Measurements from ENCODE around the gene LRRC15.

LRRC15 gene

DNA sequence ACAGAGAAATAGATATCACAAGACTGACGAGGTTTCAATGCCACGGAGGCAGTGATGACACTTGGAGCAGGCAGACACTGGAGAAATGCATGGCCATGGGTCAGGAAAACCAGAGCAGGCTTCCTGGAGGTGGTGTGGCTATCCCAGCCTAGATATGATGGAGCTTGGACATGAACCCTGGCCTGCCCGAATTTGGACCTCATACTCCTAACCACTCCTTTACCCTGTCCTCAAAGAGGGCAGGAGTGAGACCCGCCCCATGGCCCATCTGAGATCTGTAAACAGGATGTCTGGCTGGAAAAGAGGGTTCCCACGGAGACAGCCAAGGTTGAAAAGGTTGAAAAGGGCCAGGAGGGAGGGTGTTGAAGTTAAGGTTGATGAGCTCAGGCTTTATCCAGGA, 49.4 kb downstream of the LRRC15 start:
- no peaks in the 10 kb centered on the region for H3K36me3 ChIP-seq
- TF ChIP-seq, protein P1, sequence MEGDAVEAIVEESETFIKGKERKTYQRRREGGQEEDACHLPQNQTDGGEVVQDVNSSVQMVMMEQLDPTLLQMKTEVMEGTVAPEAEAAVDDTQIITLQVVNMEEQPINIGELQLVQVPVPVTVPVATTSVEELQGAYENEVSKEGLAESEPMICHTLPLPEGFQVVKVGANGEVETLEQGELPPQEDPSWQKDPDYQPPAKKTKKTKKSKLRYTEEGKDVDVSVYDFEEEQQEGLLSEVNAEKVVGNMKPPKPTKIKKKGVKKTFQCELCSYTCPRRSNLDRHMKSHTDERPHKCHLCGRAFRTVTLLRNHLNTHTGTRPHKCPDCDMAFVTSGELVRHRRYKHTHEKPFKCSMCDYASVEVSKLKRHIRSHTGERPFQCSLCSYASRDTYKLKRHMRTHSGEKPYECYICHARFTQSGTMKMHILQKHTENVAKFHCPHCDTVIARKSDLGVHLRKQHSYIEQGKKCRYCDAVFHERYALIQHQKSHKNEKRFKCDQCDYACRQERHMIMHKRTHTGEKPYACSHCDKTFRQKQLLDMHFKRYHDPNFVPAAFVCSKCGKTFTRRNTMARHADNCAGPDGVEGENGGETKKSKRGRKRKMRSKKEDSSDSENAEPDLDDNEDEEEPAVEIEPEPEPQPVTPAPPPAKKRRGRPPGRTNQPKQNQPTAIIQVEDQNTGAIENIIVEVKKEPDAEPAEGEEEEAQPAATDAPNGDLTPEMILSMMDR (IDR thresholded peaks at IDR 0.05; ENCODE audit: low read depth, low read length), result no peak
- DNase-seq, result no peak
- H3K27me3 ChIP-seq, result no peaks in the 10 kb centered on the region
- no peak overlapping the region for H3K4me3 ChIP-seq (ENCODE audit: low read depth, low read length)
- no peaks in the 10 kb centered on the region for H3K9me3 ChIP-seq
- peaks cover 2% of the 10 kb centered on the region for H3K4me1 ChIP-seq

DNA sequence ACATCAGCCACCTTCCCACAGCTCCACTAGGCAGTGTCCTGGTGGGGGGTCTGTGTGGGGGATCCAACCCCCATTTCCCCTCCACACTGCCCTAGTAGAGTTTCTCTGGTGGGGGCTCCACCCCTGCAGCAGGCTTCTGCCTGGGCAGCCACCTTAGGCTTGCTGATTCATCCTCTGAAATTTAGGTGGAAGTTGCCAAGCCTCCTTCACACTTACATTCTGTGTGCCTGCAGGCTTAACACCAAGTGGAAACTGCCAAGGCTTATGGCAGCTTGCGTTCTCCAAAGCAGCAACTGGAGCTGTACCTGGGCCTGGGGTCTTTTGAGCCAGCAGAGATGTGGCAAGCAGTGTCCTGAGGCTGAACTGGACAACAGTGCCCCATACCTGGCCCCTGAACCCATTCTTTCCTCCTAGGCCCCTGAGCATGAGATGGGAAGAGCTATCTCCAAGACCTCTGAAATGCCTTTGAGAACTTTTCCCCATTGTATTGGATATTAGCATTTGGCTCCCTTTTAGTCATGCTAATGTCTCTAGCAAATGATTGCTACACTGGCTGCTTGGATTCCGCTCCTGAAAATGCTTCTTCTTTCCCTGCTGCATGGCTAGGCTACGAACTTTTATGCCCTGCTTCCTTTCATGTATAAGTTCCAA, 50.9 kb downstream of the LRRC15 start:
- Histone ChIP-seq H3K27me3 (no peaks in the 10 kb centered on the region), H3K9me3 (no peaks in the 10 kb centered on the region), H3K4me3 (ENCODE audit: low read depth, low read length) (no peak overlapping the region), H3K4me1 (peaks cover 14% of the 10 kb centered on the region), H3K36me3 (no peaks in the 10 kb centered on the region)
- DNase-seq, result no peak
- TF ChIP-seq, protein P1 (IDR thresholded peaks at IDR 0.05; ENCODE audit: low read depth, low read length), result no peak

DNA sequence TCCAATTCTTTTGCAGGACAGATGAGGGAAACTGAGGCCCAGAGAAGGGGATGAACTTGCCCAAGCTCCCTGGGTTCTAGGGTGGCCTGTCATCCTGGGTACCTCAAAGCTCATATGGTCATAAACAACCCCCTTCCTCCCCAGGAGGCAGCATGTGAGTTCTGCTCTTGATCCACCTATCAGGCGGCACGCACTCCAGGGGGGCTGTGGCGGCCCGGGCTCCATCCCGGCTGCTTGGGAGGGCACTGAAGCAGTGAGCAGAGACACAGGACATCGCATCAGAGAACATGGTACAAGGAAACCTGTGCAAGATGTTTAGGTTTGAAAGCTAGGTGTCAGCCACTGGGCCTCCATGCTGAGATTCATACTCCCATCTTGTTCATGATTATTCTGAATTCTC, 52.6 kb downstream of the LRRC15 start:
- H3K36me3 ChIP-seq, result no peaks in the 10 kb centered on the region
- H3K4me1 ChIP-seq, result peaks cover 29% of the 10 kb centered on the region
- H3K9me3 ChIP-seq, result no peaks in the 10 kb centered on the region
- no peaks in the 10 kb centered on the region for H3K27me3 ChIP-seq
- no peak for DNase-seq
- no peak overlapping the region for H3K4me3 ChIP-seq (ENCODE audit: low read depth, low read length)
- TF ChIP-seq, protein P1 (IDR thresholded peaks at IDR 0.05; ENCODE audit: low read depth, low read length), result no peak

DNA sequence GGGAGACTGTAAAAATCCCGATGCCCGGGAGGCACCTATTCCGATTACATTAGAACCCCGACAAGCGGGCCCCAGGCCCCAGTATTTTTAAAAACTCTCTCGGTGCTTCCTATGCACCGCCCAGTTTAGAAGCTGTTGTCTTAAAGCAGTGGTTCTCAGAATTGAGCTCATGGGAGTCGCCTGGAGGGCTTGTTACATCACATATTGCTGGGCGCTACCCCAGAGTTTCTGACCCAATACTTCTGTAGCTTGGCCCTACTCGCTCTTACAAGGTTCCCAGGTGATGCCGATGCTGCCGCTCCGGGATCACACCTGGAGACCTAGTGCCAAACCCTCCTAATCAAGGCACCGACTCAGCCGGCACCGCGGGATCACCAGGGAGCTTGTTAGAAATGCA, 53.6 kb downstream of the LRRC15 start:
- no peak for DNase-seq
- peak overlapping the region; percentile 54 for H3K4me3 ChIP-seq (ENCODE audit: low read depth, low read length)
- H3K4me1 ChIP-seq, result peaks cover 29% of the 10 kb centered on the region
- no peaks in the 10 kb centered on the region for H3K27me3 ChIP-seq
- TF ChIP-seq, protein P1 (IDR thresholded peaks at IDR 0.05; ENCODE audit: low read depth, low read length), result no peak
- H3K9me3 ChIP-seq, result no peaks in the 10 kb centered on the region
- no peaks in the 10 kb centered on the region for H3K36me3 ChIP-seq

DNA sequence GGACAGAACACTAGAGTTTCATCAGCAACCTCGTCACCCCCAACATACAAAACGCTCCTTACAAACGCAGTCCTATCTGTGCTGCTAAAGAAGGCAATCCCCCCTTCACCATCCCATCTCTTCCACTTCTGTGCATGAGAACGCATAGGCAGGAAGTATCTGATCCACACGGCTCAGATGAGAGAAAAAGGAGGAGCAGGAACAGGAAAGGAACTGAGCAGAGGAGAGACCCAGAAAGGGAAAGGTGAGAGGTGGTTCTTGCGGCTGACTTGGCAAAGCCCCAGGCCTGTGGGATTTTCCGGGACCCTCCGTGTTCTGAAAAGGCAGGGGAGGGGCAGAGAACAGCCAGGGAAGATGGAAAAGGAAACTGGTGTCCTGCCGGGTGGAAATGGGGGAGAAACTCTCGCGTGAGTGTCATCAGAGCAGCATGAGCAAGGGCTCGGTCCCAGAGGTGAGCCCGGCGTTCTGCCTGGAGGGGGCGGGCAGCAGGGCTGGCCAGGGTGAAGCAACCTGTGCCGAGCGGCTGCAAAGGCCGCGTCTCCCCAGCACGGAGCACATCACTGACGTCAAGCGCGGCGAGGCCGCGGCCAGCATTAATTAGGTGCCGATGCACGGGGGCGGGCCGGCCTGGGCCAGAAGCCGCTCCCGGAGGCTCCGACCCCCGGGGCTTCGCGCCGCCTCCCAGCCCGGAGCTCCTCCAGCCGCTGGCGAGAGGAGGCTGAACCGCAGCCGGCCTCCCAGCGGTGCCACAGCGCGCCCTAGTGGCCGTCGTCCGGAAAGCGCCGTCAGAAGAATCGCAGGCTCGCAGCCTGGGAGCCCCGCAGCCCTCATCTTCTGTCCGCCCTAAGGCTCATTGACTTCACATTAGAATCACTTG, 54.2 kb downstream of the LRRC15 start:
- H3K27me3 ChIP-seq, result no peaks in the 10 kb centered on the region
- peaks cover 29% of the 10 kb centered on the region for H3K4me1 ChIP-seq
- DNase-seq, result peak; percentile 93
- TF ChIP-seq, protein P1 (IDR thresholded peaks at IDR 0.05; ENCODE audit: low read depth, low read length), result peak; percentile 86
- no peaks in the 10 kb centered on the region for H3K36me3 ChIP-seq
- peak overlapping the region; percentile 54 for H3K4me3 ChIP-seq (ENCODE audit: low read depth, low read length)
- H3K9me3 ChIP-seq, result no peaks in the 10 kb centered on the region
